HEK293 (cell line): ENCODE data around the gene BRPF1.

Source experiments
- HOXD13 ChIP-seq: sonication (generic); formaldehyde crosslinking; IDR thresholded peaks from 2 replicates; pipeline ENCODE4 v1.8.0; 2022; ENCODE audit warnings: missing genetic modification reagents, borderline replicate concordance
- KLF9 ChIP-seq: fragments of 450-650 bp; formaldehyde crosslinking; IDR thresholded peaks from 2 replicates; pipeline ENCODE4 v1.5.1; 2016; ENCODE audit warnings: missing biosample characterization, missing genetic modification characterization, low read depth
- ZBTB1 ChIP-seq: fragments of 450-650 bp; formaldehyde crosslinking; IDR thresholded peaks from 2 replicates; pipeline ENCODE4 v1.5.1; 2016; ENCODE audit warnings: missing biosample characterization, missing genetic modification characterization
- TF ChIP-seq, protein P1 (sequence below): fragments of 450-650 bp; formaldehyde crosslinking; IDR thresholded peaks from 2 replicates; pipeline ENCODE4 v1.5.1; 2016; ENCODE audit warnings: missing biosample characterization, missing genetic modification characterization

DNA sequence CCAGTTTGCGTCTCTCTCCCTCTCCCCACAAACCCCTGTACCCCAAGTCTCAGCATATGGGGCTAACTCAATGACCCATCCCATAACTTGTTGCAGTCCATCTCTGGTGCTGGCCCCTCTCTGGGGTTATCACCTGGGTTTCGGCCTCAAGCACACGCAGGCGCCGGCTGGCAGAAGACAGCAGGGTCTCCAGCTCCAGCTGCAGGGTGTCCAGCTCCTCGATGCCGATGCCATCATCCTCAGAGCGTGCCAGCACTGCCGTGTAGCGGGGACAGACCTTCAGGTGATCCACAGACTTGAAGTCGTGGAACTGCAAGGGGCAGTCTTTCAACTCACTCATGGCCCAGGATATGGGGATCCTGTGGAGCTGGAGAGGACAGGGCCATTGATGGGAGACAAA is 59.6 kb downstream of the BRPF1 start:
- TF ChIP-seq HOXD13 (no peak), ZBTB1 (tag by site-specific recombination) (no peak), KLF9 (tag by site-specific recombination) (no peak)
- TF ChIP-seq, protein P1, sequence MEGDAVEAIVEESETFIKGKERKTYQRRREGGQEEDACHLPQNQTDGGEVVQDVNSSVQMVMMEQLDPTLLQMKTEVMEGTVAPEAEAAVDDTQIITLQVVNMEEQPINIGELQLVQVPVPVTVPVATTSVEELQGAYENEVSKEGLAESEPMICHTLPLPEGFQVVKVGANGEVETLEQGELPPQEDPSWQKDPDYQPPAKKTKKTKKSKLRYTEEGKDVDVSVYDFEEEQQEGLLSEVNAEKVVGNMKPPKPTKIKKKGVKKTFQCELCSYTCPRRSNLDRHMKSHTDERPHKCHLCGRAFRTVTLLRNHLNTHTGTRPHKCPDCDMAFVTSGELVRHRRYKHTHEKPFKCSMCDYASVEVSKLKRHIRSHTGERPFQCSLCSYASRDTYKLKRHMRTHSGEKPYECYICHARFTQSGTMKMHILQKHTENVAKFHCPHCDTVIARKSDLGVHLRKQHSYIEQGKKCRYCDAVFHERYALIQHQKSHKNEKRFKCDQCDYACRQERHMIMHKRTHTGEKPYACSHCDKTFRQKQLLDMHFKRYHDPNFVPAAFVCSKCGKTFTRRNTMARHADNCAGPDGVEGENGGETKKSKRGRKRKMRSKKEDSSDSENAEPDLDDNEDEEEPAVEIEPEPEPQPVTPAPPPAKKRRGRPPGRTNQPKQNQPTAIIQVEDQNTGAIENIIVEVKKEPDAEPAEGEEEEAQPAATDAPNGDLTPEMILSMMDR (tag by site-specific recombination), result no peak
